ENCODE results near the gene GAA. TPM values are rescaled to one million over a fixed set of nuclear protein-coding genes. Genes with fewer than 3 reads are reported as not detected.

GAA gene
- total and polyA plus RNA-seq, 2 of the 13 experiments (the other 11 are each of a cell fraction or from before 2014, with no cell fraction given), result 21.6 to 36.4 TPM

DNA sequence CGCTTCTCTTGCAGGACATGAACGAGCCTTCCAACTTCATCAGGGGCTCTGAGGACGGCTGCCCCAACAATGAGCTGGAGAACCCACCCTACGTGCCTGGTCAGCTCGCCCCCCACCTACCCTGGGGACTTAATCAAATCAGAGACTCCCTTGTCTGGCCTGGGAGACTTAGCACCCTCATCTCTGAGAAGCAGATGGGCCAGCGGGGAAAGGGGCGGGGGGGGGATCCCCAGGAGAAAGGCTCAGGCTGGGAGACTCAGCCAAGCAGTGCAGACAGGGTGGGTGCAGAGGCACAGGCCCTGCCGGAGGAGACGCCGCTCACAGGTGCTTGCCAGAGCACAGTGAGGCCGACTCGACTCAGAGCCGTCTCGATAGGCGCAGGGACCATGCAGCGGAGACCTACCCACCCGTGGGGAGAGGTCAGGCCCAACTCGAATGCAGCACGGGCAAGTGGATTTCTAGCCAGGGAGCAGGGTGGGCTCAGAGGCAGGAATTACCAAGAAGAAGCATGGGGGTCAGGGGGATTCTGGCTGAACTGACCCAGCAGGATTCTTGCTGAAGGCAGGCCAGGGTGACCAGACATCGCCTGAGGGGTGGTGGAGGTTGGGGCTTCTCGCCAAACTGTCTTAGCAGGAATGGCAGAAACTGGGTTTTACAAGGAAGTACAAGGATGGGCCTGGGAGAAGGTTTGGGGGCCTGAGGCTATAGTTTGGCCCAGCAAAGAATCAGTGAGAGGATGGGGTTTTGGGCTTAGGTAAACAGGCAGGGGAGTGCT, 9.7 kb downstream of the GAA start (continued):
- TF ChIP-seq, protein P1, sequence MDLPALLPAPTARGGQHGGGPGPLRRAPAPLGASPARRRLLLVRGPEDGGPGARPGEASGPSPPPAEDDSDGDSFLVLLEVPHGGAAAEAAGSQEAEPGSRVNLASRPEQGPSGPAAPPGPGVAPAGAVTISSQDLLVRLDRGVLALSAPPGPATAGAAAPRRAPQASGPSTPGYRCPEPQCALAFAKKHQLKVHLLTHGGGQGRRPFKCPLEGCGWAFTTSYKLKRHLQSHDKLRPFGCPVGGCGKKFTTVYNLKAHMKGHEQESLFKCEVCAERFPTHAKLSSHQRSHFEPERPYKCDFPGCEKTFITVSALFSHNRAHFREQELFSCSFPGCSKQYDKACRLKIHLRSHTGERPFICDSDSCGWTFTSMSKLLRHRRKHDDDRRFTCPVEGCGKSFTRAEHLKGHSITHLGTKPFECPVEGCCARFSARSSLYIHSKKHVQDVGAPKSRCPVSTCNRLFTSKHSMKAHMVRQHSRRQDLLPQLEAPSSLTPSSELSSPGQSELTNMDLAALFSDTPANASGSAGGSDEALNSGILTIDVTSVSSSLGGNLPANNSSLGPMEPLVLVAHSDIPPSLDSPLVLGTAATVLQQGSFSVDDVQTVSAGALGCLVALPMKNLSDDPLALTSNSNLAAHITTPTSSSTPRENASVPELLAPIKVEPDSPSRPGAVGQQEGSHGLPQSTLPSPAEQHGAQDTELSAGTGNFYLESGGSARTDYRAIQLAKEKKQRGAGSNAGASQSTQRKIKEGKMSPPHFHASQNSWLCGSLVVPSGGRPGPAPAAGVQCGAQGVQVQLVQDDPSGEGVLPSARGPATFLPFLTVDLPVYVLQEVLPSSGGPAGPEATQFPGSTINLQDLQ (CRISPR knock-in tag; IDR thresholded peaks at IDR 0.05), result no peak
- TF ChIP-seq GATAD1 (CRISPR knock-in tag; IDR thresholded peaks at IDR 0.05), result no peak

DNA sequence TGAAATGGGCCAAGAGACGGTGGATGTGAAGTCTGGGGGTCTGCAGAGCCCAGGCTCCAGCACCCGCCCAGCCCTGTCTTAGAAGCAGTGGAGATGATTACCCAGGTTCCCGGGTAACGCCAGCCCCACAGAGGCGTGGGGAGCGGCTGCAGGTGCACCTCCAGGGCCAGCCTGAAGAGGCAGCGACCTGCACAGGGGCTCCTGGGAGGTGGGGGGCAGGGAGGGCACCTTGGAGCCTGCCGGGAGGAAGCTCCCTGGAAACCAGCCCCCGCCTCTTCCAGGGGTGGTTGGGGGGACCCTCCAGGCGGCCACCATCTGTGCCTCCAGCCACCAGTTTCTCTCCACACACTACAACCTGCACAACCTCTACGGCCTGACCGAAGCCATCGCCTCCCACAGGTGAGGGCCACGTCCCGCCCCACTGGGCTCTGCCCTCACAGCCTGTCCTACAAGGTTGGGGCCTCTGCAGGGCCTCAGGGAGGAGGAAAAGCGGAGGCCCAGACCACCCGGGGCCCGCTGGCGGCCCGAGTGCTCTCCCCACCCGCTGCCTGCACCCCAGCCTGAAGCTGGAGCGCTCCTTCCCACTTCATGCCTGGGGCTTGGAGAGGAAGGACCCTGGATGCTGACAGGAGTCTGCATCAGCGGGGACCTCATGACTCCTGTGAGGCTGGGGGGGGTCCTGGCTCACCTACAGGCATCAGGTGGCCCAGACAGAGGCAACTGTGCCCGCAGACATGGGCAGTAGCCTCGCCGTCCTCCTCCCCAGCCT, 10.5 kb downstream of the GAA start:
- Histone ChIP-seq H4K20me1 (ENCODE audit: insufficient read depth, low read length) (no peaks in the 10 kb centered on the region), H3K4me1 (ENCODE audit: insufficient read depth, low read length) (no peaks in the 10 kb centered on the region), H3K79me2 (ENCODE audit: insufficient read depth, low read length) (no peaks in the 10 kb centered on the region), H3K4me3 (replicated peaks in 1 of 3; ENCODE audit: insufficient read depth in 1 of 3, low read depth in 2 of 3, low read length in 3 of 3) (no peak overlapping the region), H3K9me3 (ENCODE audit: low read length) (no peaks in the 10 kb centered on the region), H3K27ac (ENCODE audit: extremely low read length, insufficient read depth, low read length) (no peak overlapping the region), H3K4me2 (ENCODE audit: low read depth, low read length) (no peak overlapping the region), H3K9ac (ENCODE audit: insufficient read depth, low read depth, low read length) (no peak overlapping the region), H3K36me3 (replicated peaks in 1 of 2; ENCODE audit: control insufficient read depth in 1 of 2, insufficient read depth in 2 of 2, low read length in 2 of 2) (no peaks in the 10 kb centered on the region; a peak in 1 of 5 replicates), H2AFZ (ENCODE audit: low read length) (no peak overlapping the region), H3K27me3 (ENCODE audit: control insufficient read depth in 1 of 2, insufficient read depth in 2 of 2, low read length in 2 of 2) (no peaks in the 10 kb centered on the region)
- DNase-seq (ENCODE audit: low spot score) (no peak), ATAC-seq (peak; percentile 52), FAIRE-seq (no peak)
- BruUV-seq (replicated peaks), result no TSS peak
- no peak for TF ChIP-seq DMAP1 (CRISPR knock-in tag; IDR thresholded peaks at IDR 0.05)
- TF ChIP-seq ASH2L (IDR thresholded peaks at IDR 0.05; ENCODE audit: insufficient read length, low read depth, low read length), result no peak
- TF ChIP-seq ZFAT (CRISPR knock-in tag; conservative IDR thresholded peaks at IDR 0.05), result no peak
- TF ChIP-seq AGO2 (optimal IDR thresholded peaks at IDR 0.05; ENCODE audit: low read depth, low read length), result peak; percentile 74
- TF ChIP-seq ZNF616 (CRISPR knock-in tag; IDR thresholded peaks at IDR 0.05; ENCODE audit: low read depth), result no peak
- CTCF ChIA-PET (ENCODE audit: low intra/inter-chr PET ratio, low total read pairs), result no interaction called here
- in situ Hi-C loops (cut with HindIII; ENCODE audit: extremely low pct_ligation_motif_present, low pct_unique_long_range_greater_than_20kb) (no loop called here), intact Hi-C loops (cut with micrococcal nuclease; ENCODE audit: unreplicated experiment) (no loop called here)
- POLR2A ChIA-PET, result interaction anchor here (0.8 kb wide), 1 partner anchor 10 kb away, joined by 3 read pairs; no protein-coding TSS in a partner anchor
- WGBS (ENCODE audit: low lambda C conversion rate), result 92% methylated on average over 26 of the region's 26 CpGs

Data from HepG2 (cell line).